ENCODE data around the gene IMMP2L. TPM values are rescaled to one million over a fixed set of nuclear protein-coding genes. Genes with fewer than 3 reads are reported as not detected.
A peak's percentile ranks its signal among the peaks of the same experiment; 100 is the strongest.

The IMMP2L gene
- total and polyA plus RNA-seq, 2 of the 8 experiments (the other 6 are each of a cell fraction or from before 2014, with no cell fraction given), result 2.3 to 10.1 TPM

DNA sequence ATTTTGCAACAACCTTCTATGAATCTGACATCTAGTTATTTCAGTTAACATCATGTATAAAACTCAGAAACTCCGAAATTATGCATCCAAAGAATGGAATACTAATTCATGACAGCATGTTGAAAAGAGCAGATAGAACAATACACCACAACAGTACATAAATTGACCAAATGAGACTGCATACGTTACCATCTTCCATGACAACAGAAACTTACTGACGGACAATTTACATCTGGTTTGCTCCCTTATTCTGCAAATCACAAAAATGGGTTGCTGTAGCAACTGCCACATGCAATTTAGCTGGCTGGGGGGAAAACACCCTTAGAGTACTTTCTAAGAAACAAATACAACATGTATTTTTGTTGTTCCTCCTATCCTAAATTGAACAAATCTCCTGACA lies 457.0 kb downstream of the IMMP2L start:
- no peak overlapping the region for H4K5ac ChIP-seq (ENCODE audit: insufficient read length, low read depth, low read length)
- no peaks in the 10 kb centered on the region for H3K23me2 ChIP-seq (ENCODE audit: low read depth, low read length)
- ChIA-PET POLR2A (ENCODE audit: partially characterized antibody) (no interaction called here), CTCF (ENCODE audit: partially characterized antibody) (interaction anchor here (0.7 to 0.8 kb wide), 2 partner anchors 58 to 624 kb away, joined by 3 read pairs; no protein-coding TSS in a partner anchor)
- TF ChIP-seq BRCA1 (IDR thresholded peaks at IDR 0.05; ENCODE audit: low read depth, low read length), result no peak
- TF ChIP-seq, protein P1, sequence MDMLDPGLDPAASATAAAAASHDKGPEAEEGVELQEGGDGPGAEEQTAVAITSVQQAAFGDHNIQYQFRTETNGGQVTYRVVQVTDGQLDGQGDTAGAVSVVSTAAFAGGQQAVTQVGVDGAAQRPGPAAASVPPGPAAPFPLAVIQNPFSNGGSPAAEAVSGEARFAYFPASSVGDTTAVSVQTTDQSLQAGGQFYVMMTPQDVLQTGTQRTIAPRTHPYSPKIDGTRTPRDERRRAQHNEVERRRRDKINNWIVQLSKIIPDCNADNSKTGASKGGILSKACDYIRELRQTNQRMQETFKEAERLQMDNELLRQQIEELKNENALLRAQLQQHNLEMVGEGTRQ (IDR thresholded peaks at IDR 0.05; ENCODE audit: low read length), result no peak
- no peak for TF ChIP-seq FOSL1 (IDR thresholded peaks at IDR 0.05; ENCODE audit: insufficient read depth, low read depth, low read length)
- no peak for TF ChIP-seq YY1 (IDR thresholded peaks at IDR 0.05; ENCODE audit: low read depth, low read length)
- TF ChIP-seq BCL11A (IDR thresholded peaks at IDR 0.05; ENCODE audit: low read depth in 2 of 2, low read length in 2 of 2), result no peak
- TF ChIP-seq CREB1 (IDR thresholded peaks at IDR 0.05), result no peak
- TF ChIP-seq RAD21 (IDR thresholded peaks at IDR 0.05 in 1 of 2, conservative IDR thresholded peaks at IDR 0.05 in 1 of 2; ENCODE audit: low read depth in 2 of 2, low read length in 2 of 2), result no peak
- no peak overlapping the region for H2BK12ac ChIP-seq (ENCODE audit: low read depth, low read length)
- 63% methylated on average over 3 of the region's 3 CpGs; no CpG with 5 or more reads in 1 of the 2 experiments for WGBS, 2 experiments (ENCODE audit: extremely low coverage in 1 of 2, insufficient coverage in 1 of 2, insufficient read length in 1 of 2, insufficient replicate concordance in 2 of 2, low coverage in 1 of 2, low lambda C conversion rate in 2 of 2, missing lambda C conversion rate in 1 of 2)
- no peaks in the 10 kb centered on the region for H3K79me2 ChIP-seq (ENCODE audit: control insufficient read depth in 1 of 2, insufficient read depth in 2 of 2, low read length in 2 of 2)
- no peak overlapping the region for H2AFZ ChIP-seq (ENCODE audit: low read length)
- no peak overlapping the region for H4K8ac ChIP-seq (ENCODE audit: extremely low read depth, insufficient read depth, low read length)
- peaks cover 0 to 8% (median 0%) of the 10 kb centered on the region in 4 experiments; a peak in 3 of 7 replicates for H3K4me1 ChIP-seq (replicated peaks in 1 of 4; ENCODE audit: control insufficient read depth in 3 of 4, insufficient read depth in 4 of 4, low read length in 3 of 4)
- no peak overlapping the region for H3K18ac ChIP-seq (ENCODE audit: extremely low read depth, low read length)
- peak overlapping the region in 1 of 2 experiments; percentile 18; a peak in 2 of 4 replicates for H3K4me2 ChIP-seq (ENCODE audit: insufficient read depth in 1 of 2, low read depth in 2 of 2, low read length in 2 of 2)
- H3K36me3 ChIP-seq (ENCODE audit: control insufficient read depth in 2 of 4, insufficient read depth in 4 of 4, low read length in 3 of 4), result no peaks in the 10 kb centered on the region
- no peak overlapping the region for H2BK20ac ChIP-seq (ENCODE audit: low read length)
- H2BK5ac ChIP-seq (ENCODE audit: low read depth, low read length), result no peak overlapping the region
- H3K4ac ChIP-seq (replicated peaks; ENCODE audit: insufficient read length, low read depth, low read length), result no peak overlapping the region
- H3K23ac ChIP-seq (ENCODE audit: insufficient read length), result no peak overlapping the region
- H2BK15ac ChIP-seq (ENCODE audit: low read length), result no peak overlapping the region
- H3K9ac ChIP-seq (replicated peaks in 1 of 4; ENCODE audit: extremely low read depth in 1 of 4, low read depth in 3 of 4, low read length in 3 of 4), result no peak overlapping the region
- H3K4me3 ChIP-seq (ENCODE audit: extremely low read depth in 1 of 4, insufficient read depth in 2 of 4, low read depth in 3 of 4, low read length in 4 of 4), result no peak overlapping the region
- H2BK120ac ChIP-seq (replicated peaks; ENCODE audit: low read depth, low read length), result no peak overlapping the region
- H3K27ac ChIP-seq (ENCODE audit: low read depth, low read length), result no peak overlapping the region
- no peaks in the 10 kb centered on the region for H3K79me1 ChIP-seq (ENCODE audit: low read depth, low read length)
- no peak overlapping the region for H4K91ac ChIP-seq (replicated peaks; ENCODE audit: insufficient read length, low read length)
- no peaks in the 10 kb centered on the region for H3K27me3 ChIP-seq (replicated peaks in 1 of 4; ENCODE audit: control insufficient read depth in 3 of 4, extremely low read depth in 1 of 4, insufficient read depth in 3 of 4, low read length in 3 of 4)
- H3K56ac ChIP-seq (replicated peaks; ENCODE audit: insufficient read length, low read depth, low read length), result no peak overlapping the region
- no peak for DNase-seq (ENCODE audit: low read depth in 1 of 2, low spot score in 2 of 2)
- FAIRE-seq, result no peak
- H3K14ac ChIP-seq (ENCODE audit: insufficient read length), result no peak overlapping the region
- H4K20me1 ChIP-seq (replicated peaks in 1 of 2; ENCODE audit: control insufficient read depth in 1 of 2, insufficient read depth in 2 of 2, low read length in 2 of 2), result no peaks in the 10 kb centered on the region
- no peaks in the 10 kb centered on the region for H3K9me3 ChIP-seq (ENCODE audit: insufficient read depth in 2 of 2, low read depth in 1 of 2, low read length in 1 of 2)
- no peak overlapping the region for H2AK5ac ChIP-seq (ENCODE audit: low read depth, low read length)

Data from H1 (cell line).